Activated gamma-delta T cell treated with Interleukin-2 at 50 U/mL for 16 hours (primary cell): ENCODE data around the gene L3MBTL4.
"Not testable (repeated sequence)": the region's sequence is repeated elsewhere in the genome, so short reads cannot be mapped to it uniquely, and the experiment has no call there.

Experiments
- DNase-seq: peaks from one replicate; pipeline ENCODE4 v3.0.0-alpha.2; 2020

The L3MBTL4 gene

DNA sequence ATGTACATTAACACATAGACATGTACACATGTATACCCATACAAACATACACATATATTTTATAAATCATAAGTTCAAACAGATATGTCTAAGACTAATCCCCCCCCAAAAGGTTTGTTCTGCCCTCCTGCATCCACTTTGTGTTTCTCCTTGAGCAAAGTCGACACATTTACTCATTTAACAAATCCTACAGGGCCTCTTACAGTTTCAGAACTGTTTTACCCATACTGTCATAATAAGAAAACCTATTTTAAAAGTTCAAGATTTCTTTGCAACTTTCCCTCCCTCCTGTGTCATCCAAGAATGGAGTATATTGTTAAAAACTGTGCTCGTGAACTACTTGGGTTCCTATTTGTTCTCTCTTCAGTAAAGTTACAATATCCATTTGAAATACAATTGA lies 166.7 kb downstream of the L3MBTL4 start:
- DNase-seq = no peak

DNA sequence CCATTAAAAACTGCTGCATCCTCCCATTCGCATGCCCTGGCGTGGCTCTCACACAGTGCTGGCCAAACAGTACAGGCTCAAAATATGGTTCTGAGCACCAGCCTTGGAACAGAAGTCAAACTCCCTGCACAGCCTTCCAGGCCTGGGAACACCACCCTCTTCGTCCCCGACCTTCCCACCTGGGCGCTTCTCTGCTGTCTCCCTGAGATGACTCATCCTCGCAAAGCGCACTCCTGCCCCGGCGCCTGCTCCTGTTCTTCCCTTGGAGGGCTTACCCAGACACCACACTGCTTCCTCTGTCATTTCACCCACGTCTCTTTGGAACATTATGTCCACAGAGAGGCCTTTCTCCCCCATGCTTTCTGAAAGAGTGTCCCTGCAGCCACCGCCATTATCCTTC lies 172.7 kb downstream of the L3MBTL4 start:
- no peak for DNase-seq

DNA sequence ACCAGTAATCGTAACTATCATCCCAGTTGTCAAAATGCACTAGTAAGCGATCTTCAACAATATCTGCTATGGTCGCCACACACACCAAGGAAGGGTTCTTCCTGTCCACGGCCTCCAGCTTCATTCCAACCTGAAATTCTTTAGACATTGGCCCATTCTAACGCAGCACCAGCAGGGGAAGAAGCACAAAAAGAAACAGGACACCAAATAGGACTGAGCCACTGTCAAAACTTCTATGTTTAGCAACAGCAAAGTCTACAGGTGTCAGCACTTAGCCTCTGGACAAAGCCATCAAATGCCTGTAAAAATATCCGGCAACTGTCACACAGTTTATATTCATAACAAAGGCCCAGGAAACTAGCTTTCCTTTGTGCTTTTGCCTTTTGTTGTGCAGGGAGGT lies 175.0 kb downstream of the L3MBTL4 start:
- DNase-seq = no peak

DNA sequence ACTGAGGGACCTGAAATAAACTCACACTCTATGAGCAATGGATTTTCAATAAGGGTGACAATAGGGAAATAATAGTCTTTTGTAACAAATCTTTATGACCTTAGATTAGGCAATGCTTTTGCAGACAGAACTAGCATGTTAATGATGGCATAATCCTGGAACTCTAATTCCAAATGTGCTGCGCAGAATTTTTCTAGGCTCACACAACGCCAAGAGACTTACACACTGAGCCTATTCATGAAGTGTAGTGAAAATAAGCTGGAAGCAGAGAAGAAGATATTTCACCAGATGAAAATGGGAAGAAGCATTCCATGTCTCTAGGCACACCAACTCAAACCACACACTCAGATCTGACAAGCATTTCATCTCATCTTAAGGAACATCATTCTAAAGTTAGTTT lies 178.5 kb downstream of the L3MBTL4 start:
- DNase-seq = no peak

DNA sequence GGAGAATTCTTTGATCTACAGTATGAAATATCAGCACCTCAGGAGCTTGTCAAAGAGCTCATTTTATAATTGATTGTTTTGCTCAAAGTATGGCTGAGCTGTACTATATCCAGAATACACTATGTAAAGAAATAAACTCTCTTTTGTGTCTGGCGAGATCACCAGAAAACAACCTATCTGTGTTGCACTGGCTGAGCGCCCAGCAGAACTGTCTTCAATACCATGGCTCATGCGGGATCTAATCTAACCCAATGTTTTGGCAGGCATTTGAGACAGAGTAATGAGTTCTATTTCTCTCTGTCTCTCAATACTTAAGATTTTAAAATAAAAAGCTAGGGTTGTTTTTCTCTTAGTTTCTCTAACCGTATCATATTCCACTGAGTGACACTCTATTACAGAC lies 192.4 kb downstream of the L3MBTL4 start:
- DNase-seq = no peak

DNA sequence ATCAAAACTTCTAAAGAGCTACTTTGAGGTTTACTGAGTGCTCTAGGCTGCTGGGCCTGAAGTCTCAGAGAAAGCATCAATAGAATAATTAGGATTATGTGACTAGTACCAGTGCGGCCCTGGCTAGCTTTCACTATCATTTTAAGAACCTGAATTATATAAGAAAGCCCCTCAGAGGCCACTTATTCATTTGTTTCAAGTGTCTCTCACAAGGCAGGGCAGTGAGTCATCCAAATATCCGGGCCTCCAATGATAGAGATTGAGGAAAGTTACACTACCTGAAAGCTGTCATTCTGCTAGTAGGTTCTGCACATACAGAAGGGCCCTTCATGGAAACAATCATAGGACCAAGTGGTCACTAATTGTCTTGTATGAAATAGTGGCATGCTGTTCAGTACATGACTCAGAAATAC lies 193.1 kb downstream of the L3MBTL4 start:
- DNase-seq = no peak

DNA sequence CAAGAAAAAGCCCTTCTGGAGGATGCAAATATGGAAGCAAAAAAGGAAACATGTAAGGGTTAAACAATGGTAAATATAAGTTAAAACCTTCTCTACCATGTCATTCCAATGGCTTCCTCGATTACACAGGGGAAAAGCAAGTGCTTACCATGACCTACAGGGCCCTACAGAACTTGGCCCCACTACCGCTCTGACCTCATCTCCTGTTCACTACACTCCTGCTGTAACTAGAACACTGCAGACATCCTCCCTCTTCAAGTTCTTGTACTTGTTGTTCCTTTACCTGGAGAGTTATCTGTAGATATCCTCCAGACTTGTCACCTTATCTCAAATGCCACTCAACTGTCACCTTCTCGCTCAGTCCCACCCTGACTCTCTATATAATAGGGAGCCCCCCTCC lies 194.6 kb downstream of the L3MBTL4 start:
- DNase-seq = no peak

DNA sequence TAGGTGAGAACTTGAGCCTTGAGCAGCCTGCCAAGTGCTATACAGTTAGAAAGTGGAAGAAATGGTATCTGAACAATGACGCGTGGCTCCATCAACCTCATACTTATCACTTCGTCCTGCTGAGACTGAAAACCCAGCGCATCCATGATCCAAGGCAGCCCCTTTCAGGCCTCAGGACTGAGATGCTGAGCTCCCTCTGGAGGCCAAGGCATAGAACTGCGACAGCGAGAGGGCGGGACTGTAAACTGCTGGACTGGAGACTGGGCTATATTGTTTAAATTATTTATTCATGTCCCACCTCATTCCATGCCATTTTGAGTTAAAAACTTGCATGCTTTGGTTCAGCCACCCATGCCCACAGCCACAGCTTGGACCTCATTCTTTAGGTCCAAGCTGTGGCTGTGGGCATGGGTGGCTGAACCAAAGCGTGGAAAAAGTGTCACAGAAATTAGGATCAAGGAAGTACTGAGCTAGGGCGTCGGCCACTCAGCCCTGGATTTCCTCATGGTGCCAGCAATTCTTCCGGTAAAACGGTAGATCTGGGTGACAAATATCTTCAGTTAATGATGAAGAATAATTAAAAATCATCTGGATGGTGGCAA lies 195.5 kb downstream of the L3MBTL4 start:
- no peak for DNase-seq

DNA sequence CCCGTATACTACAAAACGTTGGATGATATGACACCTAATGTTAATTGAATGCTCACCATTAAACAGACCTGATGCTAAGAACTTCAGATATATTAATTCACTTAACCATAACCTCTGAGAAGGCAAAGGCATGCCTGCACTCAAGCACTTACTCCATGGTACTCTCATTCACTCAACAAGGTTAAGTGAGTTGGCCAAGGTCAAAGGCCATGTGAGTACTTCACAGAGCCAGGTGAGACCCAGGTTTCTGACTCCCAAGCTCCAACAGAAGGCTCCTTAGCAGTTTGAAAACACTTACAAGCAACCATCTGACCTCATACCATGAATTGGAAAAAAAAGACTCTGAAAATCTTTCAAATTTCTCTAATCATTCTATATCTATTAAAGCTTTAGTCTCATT lies 198.8 kb downstream of the L3MBTL4 start:
- DNase-seq = no peak

DNA sequence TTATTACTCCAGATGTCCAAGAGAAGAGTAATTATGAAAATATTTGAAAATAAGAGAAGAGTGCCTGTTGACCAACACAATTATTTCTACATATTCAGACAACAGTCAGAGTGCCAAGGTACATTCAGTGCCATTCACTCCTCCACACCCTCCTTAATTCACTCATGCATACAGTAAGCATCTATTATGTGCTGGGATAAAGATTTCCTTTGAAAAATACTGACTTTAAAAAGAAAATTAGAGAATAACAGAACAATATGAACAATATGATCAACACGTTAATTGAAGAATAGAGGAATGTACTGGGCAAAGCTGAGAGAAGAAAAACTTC lies 203.6 kb downstream of the L3MBTL4 start:
- no peak for DNase-seq

DNA sequence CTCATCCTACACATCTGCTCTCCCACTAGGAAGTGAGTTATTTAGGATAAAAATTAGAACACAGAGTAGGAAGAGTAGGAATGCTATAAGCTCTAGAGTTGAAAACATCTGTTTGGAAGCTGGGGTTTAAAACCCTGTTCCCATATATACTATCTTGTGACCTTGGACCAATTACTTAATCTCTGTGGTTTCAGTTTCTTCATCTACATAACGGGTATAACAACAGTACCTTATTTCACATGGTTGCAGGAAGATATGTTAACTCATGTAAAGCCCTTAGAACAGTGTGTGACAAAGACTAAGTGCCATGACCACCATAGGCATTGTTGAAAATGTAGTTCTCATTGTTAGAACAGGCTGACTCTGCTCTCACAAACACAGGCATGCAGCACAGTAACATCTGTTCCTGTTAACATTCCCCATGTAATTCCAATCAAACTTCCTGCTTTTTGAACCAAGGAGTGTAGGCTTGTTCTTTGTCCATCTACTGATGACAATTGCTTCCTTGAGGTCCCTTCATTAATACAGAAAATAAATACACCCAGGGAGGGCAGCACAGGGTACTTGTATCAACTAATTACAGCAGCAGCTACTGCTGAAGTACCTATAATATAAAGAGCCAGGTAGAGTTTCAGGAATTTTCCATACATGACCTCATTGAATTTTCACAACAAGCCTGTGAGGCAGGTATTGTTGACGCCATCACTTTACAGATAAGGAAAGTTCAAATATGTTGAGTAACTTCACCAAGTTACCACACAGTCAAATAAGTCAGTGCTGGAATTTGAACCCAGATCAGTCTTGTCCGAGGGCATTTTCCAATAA lies 204.2 kb downstream of the L3MBTL4 start:
- no peak for DNase-seq

DNA sequence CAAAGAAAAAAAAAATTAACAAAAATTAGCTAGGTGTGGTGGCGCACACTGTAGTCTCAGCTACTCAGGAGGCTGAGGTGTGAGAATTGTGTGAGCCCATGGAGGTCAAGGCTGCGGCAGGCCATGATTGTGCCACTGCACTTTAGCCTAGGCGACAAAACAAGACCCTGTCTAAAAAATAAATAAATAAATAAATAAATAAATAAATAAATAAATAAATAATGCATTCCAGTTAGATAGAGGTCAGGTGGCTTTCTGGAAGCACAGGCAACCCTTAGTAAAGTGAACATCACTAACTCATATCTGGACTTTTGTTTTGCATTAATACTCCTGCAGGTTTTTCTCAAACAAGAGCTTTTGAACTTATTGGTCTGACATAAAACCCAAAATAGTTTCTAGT lies 206.8 kb downstream of the L3MBTL4 start:
- DNase-seq = no peak

DNA sequence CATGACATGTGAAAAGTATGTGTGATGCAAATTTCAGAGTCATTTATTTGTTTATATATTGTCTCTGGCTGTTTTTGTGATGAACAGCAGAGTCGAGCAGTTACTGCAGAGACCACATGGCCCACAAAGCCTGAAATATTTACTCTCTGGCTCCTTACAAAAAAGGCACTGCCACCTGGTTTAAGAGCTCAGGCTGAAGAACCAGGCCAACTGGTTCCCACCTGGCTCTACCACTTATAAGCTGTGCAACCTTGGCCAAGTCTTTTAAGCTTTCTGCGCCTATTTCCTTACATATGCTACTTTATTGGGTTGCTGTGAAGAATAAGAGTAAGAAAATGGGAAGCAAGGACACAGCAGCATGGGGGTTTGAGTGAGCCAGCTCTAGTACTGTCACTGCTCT lies 207.6 kb downstream of the L3MBTL4 start:
- no peak for DNase-seq

DNA sequence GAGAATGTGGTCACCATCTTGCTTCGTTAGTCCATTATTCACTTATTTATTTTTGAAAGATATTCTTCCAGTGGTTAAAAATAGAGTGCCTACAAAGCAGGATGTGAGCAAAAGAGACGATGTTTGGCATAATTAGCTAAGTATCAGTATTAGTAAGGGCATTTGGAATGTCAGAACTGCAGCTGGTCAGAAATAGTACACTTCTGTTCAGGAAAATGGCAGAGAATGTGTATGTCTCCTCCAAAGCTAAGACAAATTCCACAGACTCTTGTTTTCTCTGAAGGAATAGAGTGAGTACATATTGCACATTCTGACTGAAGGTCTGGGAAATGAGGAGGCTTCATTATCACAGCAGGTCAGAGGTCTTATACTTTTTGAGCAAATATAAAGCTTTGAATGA lies 209.0 kb downstream of the L3MBTL4 start:
- no peak for DNase-seq

DNA sequence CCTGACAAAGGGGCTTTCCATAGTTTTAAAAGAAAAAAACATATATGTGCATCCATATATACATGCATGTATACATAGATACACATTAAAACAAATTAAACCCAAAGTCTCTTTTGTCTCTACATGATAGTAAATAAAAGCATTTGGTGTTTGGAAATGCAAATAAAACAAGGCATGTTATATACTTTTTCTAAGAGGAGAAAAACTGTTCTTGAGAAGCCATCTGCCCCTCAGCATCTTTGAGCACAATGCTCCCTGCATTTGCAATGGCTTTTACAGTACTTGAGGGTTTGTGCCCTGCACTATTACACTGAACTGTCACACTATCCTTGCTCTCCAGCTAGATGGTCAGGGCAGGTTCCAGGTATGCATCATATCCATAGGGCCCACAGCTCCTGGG lies 210.2 kb downstream of the L3MBTL4 start:
- DNase-seq = no peak

DNA sequence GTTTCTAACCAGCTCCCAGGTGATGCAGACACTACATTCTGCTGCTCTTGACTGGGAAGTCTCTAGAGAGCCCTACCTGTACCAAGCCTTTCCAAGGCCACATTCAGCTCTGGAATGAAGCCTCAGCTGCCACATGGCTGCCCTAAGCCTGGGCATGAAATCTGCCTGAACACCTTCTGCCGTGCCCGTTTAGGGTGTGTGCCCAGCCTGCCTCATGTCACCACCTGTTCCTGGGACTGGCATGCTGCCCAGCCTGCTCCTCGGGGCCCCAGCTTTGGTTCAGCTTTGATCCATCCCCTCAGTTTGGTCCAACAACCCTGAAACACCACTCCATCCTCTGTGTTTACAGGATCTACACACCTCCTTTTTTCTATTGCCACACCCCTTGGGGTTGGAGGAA lies 210.9 kb downstream of the L3MBTL4 start:
- no peak for DNase-seq

DNA sequence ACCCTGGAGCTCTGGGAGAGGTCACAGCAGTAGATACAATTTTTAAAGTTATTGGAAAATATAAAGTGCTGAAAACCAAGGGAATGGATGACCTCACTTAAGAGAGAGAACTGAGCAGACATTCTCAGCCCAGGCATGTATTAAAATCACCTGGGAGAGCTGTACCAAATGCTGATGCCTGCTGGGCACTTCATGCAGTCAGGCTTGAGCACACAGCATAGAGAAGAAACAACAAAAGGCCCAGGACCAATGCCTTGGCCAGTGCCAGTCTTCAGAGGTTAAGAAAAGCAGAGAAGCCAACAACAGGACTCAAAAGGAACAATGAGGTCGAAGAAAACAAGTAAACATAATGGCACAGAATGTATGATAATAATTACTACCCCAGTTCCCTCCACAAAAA lies 211.8 kb downstream of the L3MBTL4 start:
- no peak for DNase-seq

DNA sequence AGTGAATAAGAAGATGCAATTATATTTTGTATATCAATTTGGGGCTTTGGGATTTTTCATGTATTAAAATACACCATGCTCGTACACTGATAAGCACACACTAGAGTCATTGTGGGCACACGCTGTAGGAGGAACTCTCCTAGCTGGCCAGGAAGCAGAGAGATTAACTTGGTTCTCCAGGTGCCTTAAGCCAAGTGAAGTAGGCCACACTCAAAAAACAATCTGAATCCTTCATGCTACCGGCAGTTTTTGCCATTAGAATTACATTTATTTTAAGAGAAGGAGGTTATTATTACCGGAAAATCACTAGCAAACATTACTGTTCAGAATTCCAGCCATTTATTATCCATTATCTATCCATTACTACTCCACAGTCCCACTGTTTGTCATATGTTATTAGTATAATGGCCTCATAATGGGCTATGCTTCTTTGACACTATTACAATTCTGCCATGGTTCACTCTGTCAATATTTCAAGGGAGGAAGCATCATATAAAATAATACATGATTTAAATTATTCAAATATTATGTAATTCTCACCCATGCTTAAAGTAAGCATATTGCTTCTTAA lies 214.4 kb downstream of the L3MBTL4 start:
- DNase-seq = no peak

DNA sequence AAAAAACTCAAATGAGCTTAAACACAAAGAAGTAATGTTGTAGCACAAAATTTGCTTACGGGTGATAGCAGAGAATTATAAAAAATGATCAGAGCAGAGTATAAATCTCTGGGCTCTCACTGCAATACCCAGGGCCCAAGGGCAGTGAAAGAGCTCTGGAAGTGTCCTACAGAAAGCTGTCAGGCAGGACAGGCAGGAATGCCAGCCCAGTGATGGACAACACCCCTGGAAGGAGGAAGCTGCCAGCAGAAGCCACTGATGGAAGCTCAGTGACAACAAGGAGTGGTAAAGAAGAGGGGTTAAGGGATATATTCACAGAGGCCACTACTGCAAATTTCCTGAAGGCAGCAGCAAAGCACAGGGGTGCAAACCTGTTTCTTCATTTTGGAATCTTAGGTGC lies 214.9 kb downstream of the L3MBTL4 start:
- no peak for DNase-seq

DNA sequence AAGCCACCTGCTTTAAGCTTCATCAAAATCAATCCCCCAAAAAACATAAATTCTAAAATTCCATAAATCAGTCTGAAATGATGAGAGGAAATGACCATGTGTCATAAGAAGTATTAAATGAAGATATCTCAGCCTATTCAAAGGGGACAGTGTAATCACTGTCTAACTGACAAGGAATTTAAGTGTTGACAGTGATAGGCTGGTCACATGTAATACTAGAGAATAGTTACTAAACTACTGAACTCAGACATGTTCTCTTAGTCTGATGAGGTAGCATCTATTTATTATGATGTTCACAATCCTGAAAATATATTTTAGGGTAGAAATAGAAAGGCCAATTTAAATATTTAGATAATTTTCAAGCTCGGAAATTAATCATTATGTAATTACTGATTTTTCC lies 216.1 kb downstream of the L3MBTL4 start:
- DNase-seq = no peak

DNA sequence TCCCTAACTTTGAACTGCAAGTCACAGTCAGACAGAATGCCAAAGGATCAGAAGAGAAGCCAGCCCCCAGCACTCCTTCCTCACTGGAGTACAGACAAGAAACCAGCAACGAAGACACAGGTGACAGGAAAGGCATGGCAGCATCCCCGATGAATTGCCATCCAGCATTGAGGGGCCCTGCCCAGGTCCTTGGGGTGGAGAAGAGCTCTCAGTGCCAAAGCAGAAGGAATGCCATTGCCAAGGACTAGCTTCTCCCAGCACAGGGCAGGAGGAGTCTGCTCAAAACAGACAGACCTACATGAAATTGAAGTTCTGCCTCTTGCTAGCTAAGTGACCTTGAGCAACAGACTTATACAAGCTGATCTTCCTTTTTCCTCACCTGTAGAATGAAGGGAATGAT lies 220.1 kb downstream of the L3MBTL4 start:
- DNase-seq = no peak

DNA sequence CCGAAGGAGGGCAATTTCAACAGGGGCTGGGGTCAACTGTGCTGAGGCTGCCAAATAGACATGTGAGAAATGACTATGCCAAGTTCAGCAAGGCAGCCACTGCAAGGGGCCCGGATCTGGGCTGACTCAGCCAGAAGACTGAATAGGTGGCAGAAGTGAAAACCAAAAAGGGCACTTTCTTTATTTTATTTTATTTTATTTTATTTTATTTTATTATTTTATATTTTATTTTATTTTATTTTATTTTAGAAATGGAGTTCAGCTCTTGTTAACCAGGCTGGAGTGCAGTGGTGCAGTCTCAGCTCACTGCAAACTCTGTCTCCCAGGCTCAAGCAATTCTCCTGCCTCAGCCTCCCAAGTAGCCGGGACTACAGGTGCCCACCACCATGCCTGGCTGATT lies 228.9 kb downstream of the L3MBTL4 start:
- DNase-seq = not testable (repeated sequence)

DNA sequence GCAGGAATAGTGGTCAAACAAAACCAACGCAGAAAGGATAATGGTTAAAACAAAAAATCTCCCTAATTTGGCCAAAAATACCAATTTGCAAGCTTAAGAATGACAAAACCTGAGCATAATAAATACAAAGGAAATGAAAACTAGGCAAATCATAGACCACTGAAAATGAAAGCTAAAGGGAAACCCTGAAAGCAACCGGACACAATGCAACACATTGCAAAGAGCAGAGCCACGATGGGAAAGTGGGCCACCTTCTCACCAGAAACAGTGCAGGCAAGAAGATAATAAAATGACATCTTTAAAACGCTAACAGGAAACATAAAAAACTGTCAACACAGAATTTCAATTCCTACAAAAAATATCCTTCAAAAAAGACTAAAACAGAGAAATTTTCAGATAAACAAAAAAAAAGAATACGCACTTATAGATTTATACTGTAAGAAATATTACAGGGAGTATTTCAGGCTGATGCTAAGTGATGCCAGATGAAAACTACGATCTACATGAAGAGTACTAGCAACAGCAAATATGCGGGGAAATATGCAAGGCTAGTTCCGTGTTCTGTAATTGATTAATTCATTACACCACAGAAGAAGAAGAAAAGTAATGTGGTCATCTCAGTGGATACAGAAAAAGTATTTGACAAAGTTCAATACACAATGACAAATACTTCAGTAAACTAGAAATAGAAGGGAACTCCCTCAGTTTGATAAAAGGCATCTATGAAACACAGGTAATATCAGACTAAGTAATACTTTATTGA lies 239.5 kb downstream of the L3MBTL4 start:
- no peak for DNase-seq

DNA sequence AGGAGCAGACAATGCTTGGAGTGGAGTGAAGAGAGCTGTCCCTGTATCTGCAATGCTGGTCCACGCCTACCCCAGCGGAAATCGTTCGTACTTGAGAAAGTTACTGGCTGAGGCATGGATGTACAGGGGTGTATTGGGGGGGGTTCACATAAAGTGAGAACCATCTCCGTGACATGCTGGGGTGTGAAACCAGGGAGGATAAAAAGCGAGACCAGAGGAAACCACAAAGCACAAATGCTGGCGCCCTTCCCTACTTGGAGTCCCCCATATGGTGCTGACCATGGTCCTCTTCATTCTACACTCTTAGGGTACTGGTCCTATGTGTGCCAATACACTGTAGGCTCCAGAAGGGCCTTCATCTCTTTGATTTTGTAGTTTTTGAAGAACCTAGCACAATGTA lies 244.1 kb downstream of the L3MBTL4 start:
- DNase-seq = no peak
